ENCODE results near the gene PIP5K1A. TPM values are rescaled to one million over a fixed set of nuclear protein-coding genes. Genes with fewer than 3 reads are reported as not detected.

PIP5K1A gene
- total and polyA plus RNA-seq, 2 of the 8 experiments (the other 6 are each of a cell fraction or from before 2014, with no cell fraction given), result 87.5 to 105 TPM

DNA sequence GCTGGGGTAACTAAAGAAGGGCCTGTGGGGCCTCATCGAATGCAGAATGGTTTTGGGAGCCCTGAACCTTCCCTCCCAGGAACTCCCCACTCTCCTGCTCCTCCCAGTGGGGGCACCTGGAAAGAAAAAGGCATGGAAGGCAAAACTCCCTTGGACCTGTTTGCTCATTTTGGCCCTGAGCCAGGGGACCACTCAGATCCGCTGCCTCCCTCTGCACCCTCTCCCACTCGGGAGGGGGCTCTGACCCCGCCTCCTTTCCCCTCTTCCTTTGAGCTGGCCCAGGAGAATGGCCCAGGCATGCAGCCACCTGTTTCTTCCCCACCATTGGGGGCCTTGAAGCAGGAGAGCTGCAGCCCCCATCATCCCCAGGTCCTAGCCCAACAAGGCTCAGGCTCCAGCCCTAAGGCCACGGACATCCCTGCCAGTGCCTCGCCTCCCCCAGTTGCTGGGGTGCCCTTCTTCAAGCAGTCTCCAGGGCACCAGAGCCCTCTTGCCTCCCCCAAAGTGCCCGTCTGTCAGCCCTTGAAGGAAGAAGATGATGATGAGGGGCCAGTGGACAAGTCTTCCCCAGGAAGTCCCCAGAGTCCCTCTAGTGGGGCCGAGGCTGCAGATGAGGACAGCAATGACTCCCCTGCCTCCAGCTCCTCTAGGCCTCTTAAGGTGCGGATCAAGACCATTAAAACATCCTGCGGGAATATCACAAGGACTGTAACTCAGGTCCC, 88.4 kb downstream of the PIP5K1A start:
- Histone ChIP-seq H4K91ac (replicated peaks; ENCODE audit: insufficient read length, low read length) (no peak overlapping the region), H3K79me2 (ENCODE audit: control insufficient read depth in 1 of 2, insufficient read depth in 2 of 2, low read length in 2 of 2) (peaks cover 0 to 34% of the 10 kb centered on the region in 2 experiments; a peak in 2 of 4 replicates), H2BK20ac (ENCODE audit: low read length) (no peak overlapping the region), H2BK5ac (ENCODE audit: low read depth, low read length) (no peak overlapping the region), H2BK12ac (ENCODE audit: low read depth, low read length) (no peak overlapping the region), H4K20me1 (replicated peaks in 1 of 2; ENCODE audit: control insufficient read depth in 1 of 2, insufficient read depth in 2 of 2, low read length in 2 of 2) (peaks cover 7 to 32% of the 10 kb centered on the region in 2 experiments), H3K36me3 (ENCODE audit: control insufficient read depth in 2 of 4, insufficient read depth in 4 of 4, low read length in 3 of 4) (peaks cover 24 to 65% (median 44%) of the 10 kb centered on the region in 4 experiments), H3K23me2 (ENCODE audit: low read depth, low read length) (peaks cover 7% of the 10 kb centered on the region; the same call in 1 of the 2 replicates), H3K18ac (ENCODE audit: extremely low read depth, low read length) (no peak overlapping the region), H3K79me1 (ENCODE audit: low read depth, low read length) (peaks cover 14% of the 10 kb centered on the region; the same call in 1 of the 2 replicates), H2BK15ac (ENCODE audit: low read length) (no peak overlapping the region), H4K5ac (ENCODE audit: insufficient read length, low read depth, low read length) (no peak overlapping the region), H3K23ac (ENCODE audit: insufficient read length) (no peak overlapping the region), H2BK120ac (replicated peaks; ENCODE audit: low read depth, low read length) (no peak overlapping the region), H3K14ac (ENCODE audit: insufficient read length) (no peak overlapping the region), H3K9ac (replicated peaks in 1 of 4; ENCODE audit: extremely low read depth in 1 of 4, low read depth in 3 of 4, low read length in 3 of 4) (no peak overlapping the region), H3K4me3 (ENCODE audit: extremely low read depth in 1 of 4, insufficient read depth in 2 of 4, low read depth in 3 of 4, low read length in 4 of 4) (no peak overlapping the region), H4K8ac (ENCODE audit: extremely low read depth, insufficient read depth, low read length) (peak overlapping the region; percentile 45; the same call in 1 of the 2 replicates), H3K4me2 (ENCODE audit: insufficient read depth in 1 of 2, low read depth in 2 of 2, low read length in 2 of 2) (no peak overlapping the region), H3K4me1 (replicated peaks in 1 of 4; ENCODE audit: control insufficient read depth in 3 of 4, insufficient read depth in 4 of 4, low read length in 3 of 4) (peaks cover 5 to 12% (median 7%) of the 10 kb centered on the region in 4 experiments; a peak in 6 of 7 replicates), H3K4ac (replicated peaks; ENCODE audit: insufficient read length, low read depth, low read length) (no peak overlapping the region), H3K9me3 (ENCODE audit: insufficient read depth in 2 of 2, low read depth in 1 of 2, low read length in 1 of 2) (no peaks in the 10 kb centered on the region), H3K27me3 (replicated peaks in 1 of 4; ENCODE audit: control insufficient read depth in 3 of 4, extremely low read depth in 1 of 4, insufficient read depth in 3 of 4, low read length in 3 of 4) (no peaks in the 10 kb centered on the region), H2AK5ac (ENCODE audit: low read depth, low read length) (no peak overlapping the region), H2AFZ (ENCODE audit: low read length) (no peak overlapping the region), H3K27ac (ENCODE audit: low read depth, low read length) (no peak overlapping the region), H3K56ac (replicated peaks; ENCODE audit: insufficient read length, low read depth, low read length) (no peak overlapping the region)
- no peak for FAIRE-seq
- 95% methylated on average over 10 of the region's 10 CpGs; no CpG with 5 or more reads in 1 of the 2 experiments for WGBS, 2 experiments (ENCODE audit: extremely low coverage in 1 of 2, insufficient coverage in 1 of 2, insufficient read length in 1 of 2, insufficient replicate concordance in 2 of 2, low coverage in 1 of 2, low lambda C conversion rate in 2 of 2, missing lambda C conversion rate in 1 of 2)
- no peak for DNase-seq (ENCODE audit: low read depth in 1 of 2, low spot score in 2 of 2)
- ChIA-PET CTCF (ENCODE audit: partially characterized antibody) (interaction anchor here (1.6 to 1.8 kb wide), 2 partner anchors 10 to 54 kb away, joined by 5 read pairs; no protein-coding TSS in a partner anchor), POLR2A (ENCODE audit: partially characterized antibody) (interaction anchor here (1.0 to 11.6 kb wide), 9 partner anchors 9 to 121 kb away, joined by 3 to 213 read pairs (median 4); partner anchors contain the start of genes LYSMD1 and SCNM1)
- TF ChIP-seq ZNF274 (IDR thresholded peaks at IDR 0.05; ENCODE audit: borderline replicate concordance, extremely low read depth, low read length), result no peak
- no peak for TF ChIP-seq CHD2 (IDR thresholded peaks at IDR 0.05; ENCODE audit: low read length)
- TF ChIP-seq, protein P1, sequence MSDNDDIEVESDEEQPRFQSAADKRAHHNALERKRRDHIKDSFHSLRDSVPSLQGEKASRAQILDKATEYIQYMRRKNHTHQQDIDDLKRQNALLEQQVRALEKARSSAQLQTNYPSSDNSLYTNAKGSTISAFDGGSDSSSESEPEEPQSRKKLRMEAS (IDR thresholded peaks at IDR 0.05), result no peak
- no peak for TF ChIP-seq KDM1A (IDR thresholded peaks at IDR 0.05; ENCODE audit: borderline replicate concordance, low read length)
- no peak for TF ChIP-seq GABPA (IDR thresholded peaks at IDR 0.05; ENCODE audit: borderline replicate concordance, insufficient read depth, low read length)

All from H1 (cell line).